OCI-LY1 (cell line): ENCODE data around the gene FOXN3.

Experiments
- EZH2 ChIP-seq: fragments of 200-600 bp; sonication (generic), shearing (Covaris generic); IDR thresholded peaks from 2 replicates; pipeline ENCODE4 v1.8.0; 2017; ENCODE audit warnings: borderline replicate concordance, mixed run types, mild to moderate bottlenecking, antibody characterized with exemption, low read length, moderate library complexity, mixed read lengths
- TF ChIP-seq, protein P1 (sequence below): fragments of 200-600 bp; sonication (generic), shearing (Covaris generic); IDR thresholded peaks from 2 replicates; pipeline ENCODE4 v1.5.1; 2017; ENCODE audit warnings: mild to moderate bottlenecking, antibody characterized with exemption, low read length, moderate library complexity, mixed read lengths

- TF ChIP-seq, protein P1, sequence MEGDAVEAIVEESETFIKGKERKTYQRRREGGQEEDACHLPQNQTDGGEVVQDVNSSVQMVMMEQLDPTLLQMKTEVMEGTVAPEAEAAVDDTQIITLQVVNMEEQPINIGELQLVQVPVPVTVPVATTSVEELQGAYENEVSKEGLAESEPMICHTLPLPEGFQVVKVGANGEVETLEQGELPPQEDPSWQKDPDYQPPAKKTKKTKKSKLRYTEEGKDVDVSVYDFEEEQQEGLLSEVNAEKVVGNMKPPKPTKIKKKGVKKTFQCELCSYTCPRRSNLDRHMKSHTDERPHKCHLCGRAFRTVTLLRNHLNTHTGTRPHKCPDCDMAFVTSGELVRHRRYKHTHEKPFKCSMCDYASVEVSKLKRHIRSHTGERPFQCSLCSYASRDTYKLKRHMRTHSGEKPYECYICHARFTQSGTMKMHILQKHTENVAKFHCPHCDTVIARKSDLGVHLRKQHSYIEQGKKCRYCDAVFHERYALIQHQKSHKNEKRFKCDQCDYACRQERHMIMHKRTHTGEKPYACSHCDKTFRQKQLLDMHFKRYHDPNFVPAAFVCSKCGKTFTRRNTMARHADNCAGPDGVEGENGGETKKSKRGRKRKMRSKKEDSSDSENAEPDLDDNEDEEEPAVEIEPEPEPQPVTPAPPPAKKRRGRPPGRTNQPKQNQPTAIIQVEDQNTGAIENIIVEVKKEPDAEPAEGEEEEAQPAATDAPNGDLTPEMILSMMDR = no peak
- TF ChIP-seq EZH2 = no peak
Observed at GRCh38 chr14:89391556-89391955, 25.5 kb downstream of the FOXN3 start.
